NCI-H1436 (cell line): ENCODE data around the gene EHMT1.
"Not testable (repeated sequence)": the region's sequence is repeated elsewhere in the genome, so short reads cannot be mapped to it uniquely, and the experiment has no call there.

Source experiments
- DNase-seq: peaks from one replicate; lab custom pipeline; 2025; lab: John Stamatoyannopoulos, UW

The EHMT1 gene

DNA sequence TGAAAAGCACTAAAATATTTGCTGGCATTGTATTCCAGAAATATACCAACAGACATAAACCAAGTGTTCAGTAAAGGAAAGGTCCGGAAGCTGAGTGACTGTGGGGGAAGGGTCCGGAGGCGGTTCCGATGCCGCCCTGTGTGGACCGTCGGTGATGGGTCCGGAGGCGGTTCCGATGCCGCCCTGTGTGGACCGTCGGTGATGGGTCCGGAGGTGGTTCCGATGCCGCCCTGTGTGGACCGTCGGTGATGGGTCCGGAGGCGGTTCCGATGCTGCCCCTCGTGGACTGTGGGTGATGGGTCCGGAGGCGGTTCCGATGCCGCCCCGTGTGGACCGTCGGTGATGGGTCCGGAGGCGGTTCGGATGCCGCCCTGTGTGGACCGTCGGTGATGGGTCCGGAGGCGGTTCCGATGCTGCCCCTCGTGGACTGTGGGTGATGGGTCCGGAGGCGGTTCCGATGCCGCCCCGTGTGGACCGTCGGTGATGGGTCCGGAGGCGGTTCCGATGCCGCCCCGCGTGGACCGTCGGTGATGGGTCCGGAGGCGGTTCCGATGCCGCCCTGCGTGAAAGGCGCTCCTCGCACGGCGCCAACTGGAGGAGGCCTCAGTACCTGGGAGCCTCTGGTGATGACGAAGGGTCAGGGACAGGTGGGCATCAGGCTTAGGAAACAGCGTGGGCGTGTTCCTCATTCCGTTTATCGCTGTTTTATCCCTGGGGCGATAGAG is 191.1 kb downstream of the EHMT1 start:
- DNase-seq, result not testable (repeated sequence)

DNA sequence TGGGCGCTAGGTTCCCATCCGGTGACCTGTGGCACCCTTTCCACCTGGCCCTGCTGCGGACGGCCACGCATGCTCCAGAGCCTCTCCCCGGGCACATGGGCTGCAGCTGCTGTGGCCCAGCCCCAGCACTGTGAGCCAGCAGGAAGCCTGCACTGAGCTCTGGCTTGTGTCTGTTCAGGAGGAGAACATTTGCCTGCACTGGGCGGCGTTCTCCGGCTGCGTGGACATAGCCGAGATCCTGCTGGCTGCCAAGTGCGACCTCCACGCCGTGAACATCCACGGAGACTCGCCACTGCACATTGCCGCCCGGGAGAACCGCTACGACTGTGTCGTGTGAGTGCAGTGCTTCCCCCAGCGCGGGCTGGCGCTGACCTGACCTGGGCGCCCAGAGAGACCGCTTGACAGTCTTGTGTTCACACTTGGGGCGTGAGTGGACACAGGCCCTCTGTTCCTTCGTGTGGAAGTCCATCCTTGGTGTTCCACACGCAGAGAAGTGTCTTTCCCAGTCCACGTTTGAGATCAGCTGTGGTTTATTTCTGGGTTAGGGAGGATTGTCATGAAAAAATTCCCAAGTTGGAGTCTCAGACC is 192.6 kb downstream of the EHMT1 start:
- no peak for DNase-seq

DNA sequence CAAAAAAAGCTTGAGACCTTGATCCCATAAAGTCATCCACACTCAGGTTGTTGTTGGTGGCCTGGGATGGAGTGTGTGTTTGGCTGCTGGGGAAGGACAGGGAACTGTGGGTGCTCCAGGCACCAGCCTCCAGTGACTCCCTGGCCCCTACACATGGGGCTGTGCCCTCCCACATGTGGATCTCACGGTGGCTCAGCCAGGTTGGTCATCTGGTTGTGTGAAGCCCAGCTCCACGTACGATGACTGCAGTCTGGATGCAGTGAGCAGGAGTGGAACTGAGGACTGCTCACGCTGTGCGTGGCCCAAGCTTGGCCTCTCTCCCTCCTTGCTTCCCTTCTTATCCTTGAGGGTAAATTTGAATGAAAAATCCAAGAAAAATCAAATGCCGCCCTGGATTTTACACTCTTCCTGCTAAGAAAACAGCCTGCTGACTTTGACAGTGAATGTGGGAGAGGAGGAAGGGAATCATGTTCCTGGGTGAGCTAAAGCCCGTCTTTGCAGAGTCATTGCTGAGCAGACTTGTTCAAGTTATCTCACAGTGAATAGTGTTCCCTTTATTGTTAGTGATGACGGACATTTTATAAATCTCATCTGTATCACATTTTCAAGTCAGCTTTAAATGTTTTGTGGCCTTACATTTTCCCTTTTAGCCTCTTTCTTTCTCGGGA is 193.7 kb downstream of the EHMT1 start:
- DNase-seq, result no peak

DNA sequence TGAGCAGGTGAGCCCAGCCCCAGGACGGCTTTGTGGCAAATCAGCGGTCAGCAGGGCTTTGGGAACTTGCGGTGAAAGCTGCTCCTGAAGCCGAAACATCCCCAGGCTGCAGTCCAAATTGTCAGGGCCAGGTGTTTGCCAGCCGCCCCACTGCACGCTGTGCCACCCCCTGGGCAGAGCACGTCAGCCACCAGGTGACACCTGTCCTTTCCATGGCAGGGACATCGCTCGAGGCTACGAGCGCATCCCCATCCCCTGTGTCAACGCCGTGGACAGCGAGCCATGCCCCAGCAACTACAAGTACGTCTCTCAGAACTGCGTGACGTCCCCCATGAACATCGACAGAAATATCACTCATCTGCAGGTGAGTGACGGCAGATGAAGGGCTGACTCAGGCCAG is 194.4 kb downstream of the EHMT1 start:
- no peak for DNase-seq

DNA sequence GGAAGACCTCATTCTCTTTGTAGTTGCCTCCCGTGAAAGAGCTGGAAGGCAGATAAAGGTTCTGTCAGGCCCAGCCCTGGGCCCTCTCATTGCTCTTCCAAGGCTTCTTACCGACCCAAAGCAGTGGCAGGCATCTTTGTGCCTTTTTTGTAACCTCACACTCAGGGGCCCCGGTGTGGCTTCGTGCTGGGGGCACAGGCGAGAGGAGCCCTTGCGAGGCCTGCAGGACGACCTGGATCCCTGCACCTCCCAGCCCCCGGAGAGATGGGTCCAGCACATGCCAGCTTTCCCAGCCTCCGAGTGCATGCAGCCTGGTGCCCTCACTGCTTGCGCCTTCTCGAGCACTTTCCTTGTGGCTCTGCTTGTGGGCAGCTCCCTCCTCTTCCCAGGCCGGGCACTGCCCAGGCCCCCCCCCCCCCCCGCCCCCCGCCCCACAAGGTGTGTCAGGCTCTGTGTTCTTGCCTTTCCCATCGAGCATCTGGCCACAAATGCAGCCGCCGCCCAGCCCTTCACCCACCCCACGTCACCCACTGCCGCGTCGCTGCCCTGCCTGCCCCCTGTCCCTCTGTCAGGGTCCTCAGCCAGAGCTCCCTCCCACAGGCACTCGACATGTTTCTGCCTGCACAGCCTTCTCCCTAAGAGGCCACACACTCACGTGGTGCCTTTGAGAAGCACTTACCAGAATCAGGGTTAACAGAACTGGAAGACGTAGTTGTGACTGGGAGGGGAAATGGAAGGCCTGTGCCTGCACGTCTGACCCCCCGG is 195.0 kb downstream of the EHMT1 start:
- no peak for DNase-seq

DNA sequence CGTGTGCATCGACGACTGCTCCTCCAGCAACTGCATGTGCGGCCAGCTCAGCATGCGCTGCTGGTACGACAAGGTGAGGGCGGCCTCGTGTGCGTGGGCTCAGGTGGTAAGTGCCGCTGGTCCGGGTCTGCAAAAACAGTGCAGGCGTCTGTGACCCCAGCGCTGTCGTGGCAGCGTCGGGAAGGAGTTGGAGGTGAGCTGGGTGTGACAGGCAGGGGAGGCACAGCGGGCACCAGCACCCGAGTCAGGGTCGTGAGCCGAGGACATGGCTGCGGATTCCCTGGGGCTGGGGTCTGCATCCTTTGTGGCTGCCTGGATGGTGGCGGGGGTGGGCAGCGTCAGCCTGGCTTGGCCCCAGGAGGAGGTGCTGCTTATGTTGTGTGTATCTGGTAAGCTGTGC is 195.6 kb downstream of the EHMT1 start:
- no peak for DNase-seq

- DNase-seq, result no peak
Measured at GRCh38 chr9:137814841-137815240, 196.0 kb downstream of the EHMT1 start.

GRCh38 chr9:137815256-137816255 is 196.8 kb downstream of the EHMT1 start:
- no peak for DNase-seq

DNA sequence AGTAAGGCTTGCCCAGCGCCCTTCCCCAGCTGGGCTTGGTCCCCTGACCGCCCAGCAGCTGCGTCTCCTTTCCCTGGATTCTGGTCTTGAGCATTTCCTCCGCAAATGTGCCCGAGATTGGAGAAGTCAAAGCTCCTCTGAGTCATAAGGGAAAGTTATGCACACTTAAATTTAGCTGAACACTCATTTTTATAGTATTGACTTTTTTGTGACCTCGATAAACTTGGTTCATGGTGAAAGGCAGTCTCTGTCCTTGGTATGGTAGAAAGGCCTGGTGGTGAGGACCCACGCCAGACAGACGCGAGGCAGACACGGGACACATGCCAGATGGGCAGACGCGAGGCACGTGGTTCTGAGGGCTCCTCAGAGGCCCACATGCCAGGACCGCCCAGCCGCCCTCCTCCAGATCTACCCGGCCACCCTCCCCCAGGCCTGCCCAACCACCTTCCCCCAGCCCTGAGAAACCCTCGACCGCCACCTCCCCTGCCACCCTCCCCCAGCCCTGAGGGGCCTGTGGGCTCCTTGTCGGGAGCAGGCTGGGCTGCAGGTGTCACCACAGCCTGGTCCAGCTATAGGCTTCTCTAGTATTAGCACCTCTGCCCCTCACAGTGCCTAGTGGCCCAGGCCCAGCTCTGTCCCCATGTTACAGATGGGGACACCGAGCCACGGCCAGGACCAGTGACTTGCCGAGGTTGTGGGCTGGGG is 197.9 kb downstream of the EHMT1 start:
- DNase-seq, result no peak

GRCh38 chr9:137817236-137818200 is 198.7 kb downstream of the EHMT1 start:
- no peak for DNase-seq

DNA sequence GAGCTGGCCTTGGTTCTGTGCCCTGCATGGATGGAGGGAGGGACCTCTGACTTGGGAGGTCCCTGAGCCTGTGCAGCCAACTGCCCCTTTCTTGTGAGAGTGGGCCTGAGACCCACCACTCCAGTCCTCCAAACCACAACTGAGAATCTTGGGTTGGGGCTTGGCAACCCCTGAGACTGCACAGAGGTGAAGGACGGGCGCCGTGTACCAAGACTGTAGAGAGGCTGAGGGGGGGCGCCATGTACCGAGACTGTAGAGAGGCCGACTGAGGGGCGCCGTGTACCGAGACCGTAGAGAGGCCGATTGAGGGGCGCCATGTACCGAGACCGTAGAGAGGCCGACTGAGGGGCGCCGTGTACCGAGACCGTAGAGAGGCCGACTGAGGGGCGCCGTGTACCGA is 199.5 kb downstream of the EHMT1 start:
- DNase-seq, result no peak

DNA sequence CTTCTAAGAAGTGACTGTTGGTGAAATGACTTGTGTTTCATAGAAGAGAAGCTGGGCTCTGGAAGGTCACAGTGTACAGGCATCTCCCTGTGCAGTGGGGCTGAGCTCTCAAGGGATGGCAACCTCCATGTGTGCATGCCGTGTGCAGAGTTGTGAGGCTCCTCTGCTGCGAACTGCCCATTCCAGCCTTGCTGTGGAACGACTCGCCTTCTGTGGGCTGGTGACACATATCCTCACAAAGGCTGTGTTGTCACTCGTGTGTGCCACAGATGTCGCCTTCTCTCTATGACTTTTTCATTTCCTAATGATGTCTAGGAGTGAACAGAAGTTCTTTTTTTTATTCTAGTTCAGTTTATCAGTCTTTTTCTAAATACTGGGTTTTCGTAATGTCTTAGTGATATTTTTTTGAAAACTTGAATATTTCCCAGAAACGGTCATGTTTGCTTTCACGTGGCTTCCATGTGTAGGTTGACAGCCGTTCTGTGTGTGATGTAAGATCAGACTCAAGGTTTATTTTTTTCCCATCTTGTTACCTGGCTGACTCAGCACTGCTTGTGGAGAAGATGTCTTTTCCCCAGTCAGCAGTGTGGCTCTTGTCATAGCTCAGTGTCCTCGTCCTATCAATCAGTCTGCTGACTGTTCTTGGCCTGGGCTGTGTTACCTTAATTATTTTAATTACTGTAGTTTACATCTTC is 201.5 kb downstream of the EHMT1 start:
- DNase-seq, result no peak

DNA sequence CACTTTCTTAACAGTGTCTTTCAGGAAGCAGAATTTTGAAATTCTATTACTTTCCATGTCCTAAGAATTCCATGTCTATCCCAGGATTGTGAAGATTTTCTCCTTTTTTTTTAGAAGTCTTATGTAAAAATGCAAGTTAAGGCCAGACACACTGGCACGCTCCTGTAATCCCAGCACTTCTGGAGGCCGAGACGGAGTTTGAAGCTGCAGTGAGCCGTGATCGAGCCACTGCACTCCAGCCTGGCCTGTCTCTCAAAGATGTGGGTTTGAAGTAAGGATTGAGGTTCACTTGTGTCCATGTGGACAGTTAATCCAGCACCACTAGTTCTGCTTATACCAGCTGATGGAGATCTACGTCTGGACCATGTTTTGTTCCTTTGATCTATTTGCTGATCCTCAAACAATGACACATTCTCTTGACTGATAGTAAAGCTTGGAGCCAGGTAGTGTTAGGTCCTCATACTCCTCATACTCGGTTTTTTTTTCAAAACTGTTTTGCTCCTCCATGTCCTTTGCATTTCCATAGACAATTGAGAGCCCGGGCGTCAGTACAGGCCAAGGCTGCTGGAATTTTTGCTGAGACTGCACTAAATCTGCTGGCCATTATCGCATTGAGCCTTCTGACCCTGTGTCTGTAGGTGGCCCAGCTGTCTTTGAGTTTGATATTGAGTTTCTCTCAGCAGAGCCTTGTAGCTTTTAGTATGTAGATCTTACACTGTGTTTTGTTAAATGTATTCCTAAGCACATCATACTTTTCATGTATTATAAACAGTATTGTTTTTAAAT is 205.4 kb downstream of the EHMT1 start:
- DNase-seq, result no peak

DNA sequence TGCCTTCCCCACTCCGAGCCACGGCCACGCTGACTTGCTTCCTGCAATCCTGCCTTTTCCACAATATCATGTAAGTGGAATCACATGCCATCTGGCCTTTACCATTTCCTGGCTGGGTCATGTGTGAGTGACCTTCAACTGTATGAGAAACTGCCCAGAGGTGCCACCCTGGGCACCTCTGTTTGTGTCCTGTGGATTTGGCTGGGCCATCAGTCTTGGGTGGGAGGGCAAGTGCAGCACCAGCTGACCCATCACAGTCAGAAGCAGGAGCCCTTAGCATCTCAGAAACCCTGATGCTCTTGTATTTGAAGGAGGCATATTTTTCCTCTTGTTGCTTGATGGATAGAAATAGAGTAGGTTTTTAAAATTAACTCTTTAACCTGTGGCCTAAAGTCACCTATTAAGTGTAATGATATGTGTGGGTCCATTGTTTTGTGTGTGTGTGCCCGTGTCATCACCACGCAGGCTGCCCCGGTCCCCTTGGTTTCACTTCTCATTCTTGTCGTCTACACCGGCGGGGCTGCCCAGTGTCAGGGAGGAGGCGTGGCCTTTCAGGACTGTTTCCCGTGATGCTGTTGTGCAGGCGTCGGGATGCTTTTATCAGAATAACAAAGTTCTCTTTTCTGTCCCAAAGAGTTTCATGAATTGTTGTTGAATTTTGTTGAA is 206.7 kb downstream of the EHMT1 start:
- DNase-seq, result no peak

DNA sequence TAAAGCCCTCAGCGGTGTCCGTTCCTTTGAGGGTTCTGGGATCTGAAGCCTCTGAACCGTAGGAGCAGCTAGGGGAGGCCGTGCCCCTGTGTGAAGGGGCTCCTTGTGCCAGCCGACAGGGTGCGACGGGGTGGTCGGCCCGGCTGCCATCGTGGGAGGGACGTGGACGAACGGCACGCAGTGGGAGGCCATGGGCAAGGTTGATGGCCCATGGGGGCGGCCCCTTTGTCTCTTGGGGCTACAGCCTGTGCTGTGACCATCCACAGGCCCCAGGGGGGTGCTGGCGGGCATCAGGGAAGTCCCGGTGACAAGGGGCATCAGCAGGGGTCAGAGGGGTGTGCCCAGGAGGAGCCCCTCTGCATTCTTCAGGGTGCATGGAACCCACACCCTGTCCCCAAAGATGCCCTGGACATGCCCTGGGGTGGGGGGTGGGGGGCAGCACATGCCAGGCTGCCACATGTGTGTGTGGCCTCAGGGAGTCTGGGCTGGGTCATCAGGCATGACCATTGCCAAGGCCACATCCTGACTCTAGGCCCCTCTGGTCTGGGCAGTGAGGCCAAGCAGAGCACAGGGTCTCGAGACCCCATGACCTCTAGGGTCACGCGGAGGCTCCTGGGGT is 209.2 kb downstream of the EHMT1 start:
- no peak for DNase-seq

GRCh38 chr9:137828527-137829259 is 209.9 kb downstream of the EHMT1 start:
- no peak for DNase-seq
